ENCODE measurements around the gene TRPM1. TPM values are rescaled to one million over a fixed set of nuclear protein-coding genes. Genes with fewer than 3 reads are reported as not detected.

Gene TRPM1
- total and polyA plus RNA-seq, 9 of the 15 experiments (the other 6 are each of a cell fraction or from before 2014, with no cell fraction given) = 0.01 to 0.06 (median 0.03) TPM; not detected in 5

GRCh38 chr15:31023841-31024240 lies 77.7 kb downstream of the TRPM1 start:
- ChIA-PET CTCF (ENCODE audit: low intra/inter-chr PET ratio) (no interaction called here), POLR2A (no interaction called here)
- Histone ChIP-seq H3K9ac (ENCODE audit: insufficient read depth in 1 of 2, low read depth in 2 of 2, low read length in 2 of 2) (no peak overlapping the region), H3K9me1 (ENCODE audit: control insufficient read depth, insufficient read depth, low read length) (no peaks in the 10 kb centered on the region), H4K20me1 (replicated peaks; ENCODE audit: control insufficient read depth, insufficient read depth, low read length) (no peaks in the 10 kb centered on the region), H2AFZ (ENCODE audit: low read depth, low read length) (no peak overlapping the region), H3K4me1 (replicated peaks in 1 of 2; ENCODE audit: control insufficient read depth in 2 of 2, insufficient read depth in 2 of 2, low read length in 2 of 2) (peaks cover 0 to 4% of the 10 kb centered on the region in 2 experiments; a peak in 3 of 5 replicates), H3K36me3 (ENCODE audit: control insufficient read depth, insufficient read depth, low read length) (no peaks in the 10 kb centered on the region), H3K79me2 (ENCODE audit: control insufficient read depth, insufficient read depth, low read length) (no peaks in the 10 kb centered on the region), H3K4me2 (ENCODE audit: insufficient read depth, low read length) (no peak overlapping the region), H3K27ac (ENCODE audit: extremely low read depth, low read depth, low read length) (no peak overlapping the region), H3K9me3 (replicated peaks; ENCODE audit: control insufficient read depth, insufficient read depth, low read depth, low read length) (no peaks in the 10 kb centered on the region), H3K27me3 (ENCODE audit: control insufficient read depth in 2 of 2, insufficient read depth in 2 of 2, low read length in 2 of 2) (peaks cover 6 to 12% of the 10 kb centered on the region in 2 experiments; a peak in 2 of 5 replicates), H3K4me3 (no peak overlapping the region)
- FAIRE-seq (no peak), DNase-seq (ENCODE audit: extremely low read depth in 1 of 4, low spot score in 3 of 4) (no peak), ATAC-seq (no peak)
- no TSS peak for BruUV-seq (replicated peaks)
- in situ Hi-C loops (cut with MboI) = no loop called here
- intact Hi-C loops (cut with micrococcal nuclease) = no loop called here
- WGBS (ENCODE audit: insufficient coverage, low coverage, missing lambda C conversion rate) = 3% methylated on average over 5 of the region's 5 CpGs
- TF ChIP-seq CEBPG (CRISPR knock-in tag; IDR thresholded peaks at IDR 0.05) (no peak), CEBPG (tag; conservative IDR thresholded peaks at IDR 0.05 in 1 of 2, IDR thresholded peaks at IDR 0.05 in 1 of 2) (no peak), ZNF174 (CRISPR knock-in tag; IDR thresholded peaks at IDR 0.05) (no peak), NBN (IDR thresholded peaks at IDR 0.05; ENCODE audit: low read depth) (no peak), ZNF449 (CRISPR knock-in tag; IDR thresholded peaks at IDR 0.05) (no peak), ASH1L (IDR thresholded peaks at IDR 0.05; ENCODE audit: borderline replicate concordance, low read depth, partially characterized antibody) (no peak), ZNF407 (IDR thresholded peaks at IDR 0.05; ENCODE audit: low read depth) (no peak), FOXK1 (CRISPR knock-in tag; IDR thresholded peaks at IDR 0.05; ENCODE audit: borderline replicate concordance) (no peak), KDM5B (IDR thresholded peaks at IDR 0.05; ENCODE audit: insufficient replicate concordance, low read depth, low read length) (no peak), POLR2B (IDR thresholded peaks at IDR 0.05; ENCODE audit: low read depth, partially characterized antibody) (no peak)
